Lower leg skin (tissue), 4 donors: ENCODE data around the gene MTMR1. TPM values are rescaled to one million over a fixed set of nuclear protein-coding genes. Genes with fewer than 3 reads are reported as not detected.

Experiments used
- DNase-seq, 2 donors: peaks; one replicate each; pipeline ENCODE4 v3.0.0-alpha.2; 2019; ENCODE audit warnings: low spot score in 2 of 2
- H3K4me3 ChIP-seq: fragments of 200-600 bp; sonication (generic); 2 replicates; pipeline ENCODE4 v1.5.1; 2017; ENCODE audit warnings: mild to moderate bottlenecking, low read depth; ENCODE audit not compliant: poor library complexity, severe bottlenecking
- CTCF ChIP-seq, 3 donors: fragments of 450-650 bp; IDR thresholded peaks; one replicate each; pipeline ENCODE4 v1.5.1; 2016; ENCODE audit warnings: antibody characterized with exemption in 3 of 3, mild to moderate bottlenecking in 3 of 3, moderate library complexity in 2 of 3
- POLR2A ChIP-seq, 2 donors: fragments of 450-650 bp; IDR thresholded peaks; one replicate each; pipeline ENCODE4 v1.6.1; 2016 to 2017; ENCODE audit warnings: antibody characterized with exemption in 2 of 2, mild to moderate bottlenecking in 1 of 2, moderate library complexity in 1 of 2
- WGBS, 2 donors: methylation state at CpG; one replicate each; pipeline ENCODE4 v1.1.5; 2018; 5-methylcytosine and 5-hydroxymethylcytosine counted together
- intact Hi-C: fragments of 100-400 bp; cut with DNase I; formaldehyde crosslinking; loops from one replicate; pipeline ENCODE4 v1.15.0; 2023; ENCODE audit warnings: low total_unique reads
- total RNA-seq, 4 donors: library from RNA; depleted of rRNA; stranded (reverse); fragments of >200 nt; gene quantifications; one replicate each; pipeline ENCODE4 v1.1.0, GENCODE V29; 2016

Gene MTMR1
- total RNA-seq, 4 donors from 2014 or later = 27.7 to 77.0 (median 45.9) TPM

- peak in 1 of 2 donors; percentile 76 for DNase-seq
- WGBS, 2 donors = 78 to 80% methylated on average over 13 of the region's 13 CpGs
- intact Hi-C loops = no loop called here
- TF ChIP-seq CTCF (IDR thresholded peaks at IDR 0.05) = no peak
- no peak for TF ChIP-seq POLR2A (IDR thresholded peaks at IDR 0.05)
- H3K4me3 ChIP-seq = no peak overlapping the region
Observed at GRCh38 chrX:150763303-150763797, 70.2 kb downstream of the MTMR1 start.

- intact Hi-C loops = no loop called here
- TF ChIP-seq CTCF (IDR thresholded peaks at IDR 0.05) = no peak
- no peak for TF ChIP-seq POLR2A (IDR thresholded peaks at IDR 0.05)
- no peak for DNase-seq
- 82 to 88% methylated on average over 8 to 9 of the region's 9 CpGs for WGBS, 2 donors
- no peak overlapping the region for H3K4me3 ChIP-seq
Observed at GRCh38 chrX:150763810-150764209, 70.6 kb downstream of the MTMR1 start.

- WGBS, 2 donors = 74 to 91% methylated on average over 5 to 9 of the region's 9 CpGs
- intact Hi-C loops = no loop called here
- H3K4me3 ChIP-seq = no peak overlapping the region
- DNase-seq = no peak
- TF ChIP-seq POLR2A (IDR thresholded peaks at IDR 0.05) = no peak
- TF ChIP-seq CTCF (IDR thresholded peaks at IDR 0.05) = no peak
Observed at GRCh38 chrX:150765237-150765636, 72.0 kb downstream of the MTMR1 start.

- intact Hi-C loops = no loop called here
- no peak overlapping the region for H3K4me3 ChIP-seq
- peak in 1 of 2 donors; percentile 65 for DNase-seq
- TF ChIP-seq CTCF (IDR thresholded peaks at IDR 0.05) (no peak), POLR2A (IDR thresholded peaks at IDR 0.05) (no peak)
- WGBS, 2 donors = 84 to 86% methylated on average over 18 to 19 of the region's 19 CpGs
Observed at GRCh38 chrX:150765782-150766350, 72.7 kb downstream of the MTMR1 start.

GRCh38 chrX:150766351-150767044 is 73.3 kb downstream of the MTMR1 start:
- no peak overlapping the region for H3K4me3 ChIP-seq
- intact Hi-C loops = no loop called here
- DNase-seq = peak in 1 of 2 donors; percentile 72
- WGBS, 2 donors = 83 to 85% methylated on average over 6 to 13 of the region's 13 CpGs
- no peak for TF ChIP-seq POLR2A (IDR thresholded peaks at IDR 0.05)
- TF ChIP-seq CTCF (IDR thresholded peaks at IDR 0.05) = no peak
